ENCODE data around the gene FIGLA.

DNA sequence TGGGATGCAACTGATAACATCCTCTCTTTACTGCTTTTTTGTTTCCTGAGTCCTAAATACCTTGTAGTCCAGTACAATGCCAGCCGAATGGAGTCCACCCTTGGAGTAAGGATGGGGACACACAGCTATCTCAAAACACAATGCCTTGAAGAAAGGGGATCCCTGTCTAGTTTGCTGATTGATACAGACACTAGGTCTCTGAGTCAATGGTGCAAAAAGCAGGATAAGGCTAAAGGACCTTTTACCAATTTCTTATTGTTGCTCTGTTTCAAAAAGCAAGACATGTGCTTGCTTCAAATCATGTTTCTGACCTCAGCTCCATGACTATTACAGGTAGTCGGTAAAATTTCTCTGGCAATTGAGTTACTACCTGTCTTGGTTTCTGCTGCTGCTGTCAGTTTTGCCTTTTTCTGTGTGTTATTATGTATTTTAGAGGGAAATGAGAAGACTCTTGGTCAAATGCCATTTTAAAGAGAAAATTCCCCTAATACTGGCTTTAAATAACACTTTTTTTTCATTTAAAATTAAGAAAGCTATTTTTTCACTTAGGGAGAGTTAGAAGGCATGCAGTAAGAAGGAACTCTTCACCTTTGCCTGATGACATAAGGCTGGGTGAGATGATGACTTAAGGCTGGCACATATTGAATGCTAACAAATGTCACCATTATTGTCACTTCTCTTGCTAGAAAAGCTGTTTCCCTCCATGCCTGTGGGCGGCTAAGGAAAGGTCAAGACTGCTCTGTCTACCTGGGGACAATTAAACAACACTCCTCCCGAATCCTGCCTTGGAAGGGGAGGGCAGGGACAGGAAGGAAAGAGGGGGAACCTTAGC, 4.9 kb upstream of the FIGLA start:
- TF ChIP-seq, protein P1, sequence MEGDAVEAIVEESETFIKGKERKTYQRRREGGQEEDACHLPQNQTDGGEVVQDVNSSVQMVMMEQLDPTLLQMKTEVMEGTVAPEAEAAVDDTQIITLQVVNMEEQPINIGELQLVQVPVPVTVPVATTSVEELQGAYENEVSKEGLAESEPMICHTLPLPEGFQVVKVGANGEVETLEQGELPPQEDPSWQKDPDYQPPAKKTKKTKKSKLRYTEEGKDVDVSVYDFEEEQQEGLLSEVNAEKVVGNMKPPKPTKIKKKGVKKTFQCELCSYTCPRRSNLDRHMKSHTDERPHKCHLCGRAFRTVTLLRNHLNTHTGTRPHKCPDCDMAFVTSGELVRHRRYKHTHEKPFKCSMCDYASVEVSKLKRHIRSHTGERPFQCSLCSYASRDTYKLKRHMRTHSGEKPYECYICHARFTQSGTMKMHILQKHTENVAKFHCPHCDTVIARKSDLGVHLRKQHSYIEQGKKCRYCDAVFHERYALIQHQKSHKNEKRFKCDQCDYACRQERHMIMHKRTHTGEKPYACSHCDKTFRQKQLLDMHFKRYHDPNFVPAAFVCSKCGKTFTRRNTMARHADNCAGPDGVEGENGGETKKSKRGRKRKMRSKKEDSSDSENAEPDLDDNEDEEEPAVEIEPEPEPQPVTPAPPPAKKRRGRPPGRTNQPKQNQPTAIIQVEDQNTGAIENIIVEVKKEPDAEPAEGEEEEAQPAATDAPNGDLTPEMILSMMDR (IDR thresholded peaks at IDR 0.05): no peak
- no peak for TF ChIP-seq POLR2A (IDR thresholded peaks at IDR 0.05)
- TF ChIP-seq POLR2AphosphoS5 (IDR thresholded peaks at IDR 0.05; ENCODE audit: insufficient read depth in 1 of 2, low read depth in 1 of 2): no peak

Data from vagina (tissue), 2 donors.